Activated gamma-delta T cell (primary cell): ENCODE results near the gene TNIK.
"Not testable (repeated sequence)": the region's sequence is repeated elsewhere in the genome, so short reads cannot be mapped to it uniquely, and the experiment has no call there.

ENCODE experiments used
- DNase-seq: peaks from one replicate; lab custom pipeline; 2025; lab: John Stamatoyannopoulos, UW

The TNIK gene

GRCh38 chr3:171255236-171255806 lies 204.9 kb downstream of the TNIK start:
- no peak for DNase-seq

GRCh38 chr3:171254315-171254714 lies 205.9 kb downstream of the TNIK start:
- no peak for DNase-seq

- DNase-seq = no peak
These were observed 208.4 kb downstream of the TNIK start for GRCh38 chr3:171251835-171252234.

- DNase-seq = no peak
These were observed 209.8 kb downstream of the TNIK start for GRCh38 chr3:171250444-171250843.

- no peak for DNase-seq
These were observed 211.0 kb downstream of the TNIK start for GRCh38 chr3:171249245-171249644.

- no peak for DNase-seq
These were observed 211.6 kb downstream of the TNIK start for GRCh38 chr3:171248426-171249111.

- no peak for DNase-seq
These were observed 214.1 kb downstream of the TNIK start for GRCh38 chr3:171245796-171246765.

- no peak for DNase-seq
These were observed 217.3 kb downstream of the TNIK start for GRCh38 chr3:171242951-171243350.

- no peak for DNase-seq
These were observed 218.0 kb downstream of the TNIK start for GRCh38 chr3:171242170-171242569.

- DNase-seq = not testable (repeated sequence)
These were observed 218.6 kb downstream of the TNIK start for GRCh38 chr3:171241655-171242054.

GRCh38 chr3:171240504-171240835 lies 219.7 kb downstream of the TNIK start:
- no peak for DNase-seq

- no peak for DNase-seq
These were observed 220.3 kb downstream of the TNIK start for GRCh38 chr3:171239757-171240503.

- DNase-seq = no peak
These were observed 223.2 kb downstream of the TNIK start for GRCh38 chr3:171237009-171237385.

GRCh38 chr3:171236265-171237008 lies 223.8 kb downstream of the TNIK start:
- DNase-seq = no peak

- no peak for DNase-seq
These were observed 225.8 kb downstream of the TNIK start for GRCh38 chr3:171234298-171235010.

- DNase-seq = no peak
These were observed 228.8 kb downstream of the TNIK start for GRCh38 chr3:171231361-171231760.

- no peak for DNase-seq
These were observed 229.3 kb downstream of the TNIK start for GRCh38 chr3:171230865-171231264.

GRCh38 chr3:171229173-171229572 lies 231.0 kb downstream of the TNIK start:
- no peak for DNase-seq

GRCh38 chr3:171228240-171228639 lies 232.0 kb downstream of the TNIK start:
- DNase-seq = no peak

GRCh38 chr3:171227828-171228227 lies 232.4 kb downstream of the TNIK start:
- DNase-seq = no peak

- DNase-seq = no peak
These were observed 232.8 kb downstream of the TNIK start for GRCh38 chr3:171227359-171227758.
